Upper lobe of left lung (tissue), 4 donors: Measurements from ENCODE around the gene AXIN1.

Experiments used
- CTCF ChIP-seq, 6 experiments: fragments of 450-650 bp in 4 of 6; fragments of 200-600 bp in 2 of 6; sonication (generic) in 2 of 6; IDR thresholded peaks; one replicate each; pipeline ENCODE4 v1.5.1; 2016 to 2019; ENCODE audit warnings: antibody characterized with exemption in 6 of 6
- EP300 ChIP-seq, 4 donors: sonication (generic); formaldehyde crosslinking; IDR thresholded peaks; one replicate each; pipeline ENCODE4 v1.5.1; 2017; ENCODE audit warnings: antibody characterized with exemption in 4 of 4, control low read depth in 2 of 4
- POLR2A ChIP-seq, 4 donors: fragments of 450-650 bp; IDR thresholded peaks; one replicate each; pipeline ENCODE4 v1.5.1; 2016 to 2017; ENCODE audit warnings: antibody characterized with exemption in 4 of 4, mild to moderate bottlenecking in 2 of 4

- TF ChIP-seq POLR2A (IDR thresholded peaks at IDR 0.05) (no peak), CTCF (IDR thresholded peaks at IDR 0.05) (no peak), EP300 (IDR thresholded peaks at IDR 0.05) (no peak)
These were observed 112.0 kb downstream of the AXIN1 start for GRCh38 chr16:240559-240958.
